Gastrocnemius medialis (tissue), 4 donors: ENCODE results near the gene NUAK2. TPM values are rescaled to one million over a fixed set of nuclear protein-coding genes. Genes with fewer than 3 reads are reported as not detected.
A peak's percentile ranks its signal among the peaks of the same experiment; 100 is the strongest.

ENCODE experiments used
- ATAC-seq, 2 donors: fragments of 150-250 bp; one replicate each; pipeline ENCODE4 v1.9.1; 2016
- DNase-seq, 2 donors: peaks; one replicate each; pipeline ENCODE4 v3.0.0-alpha.2; 2019
- H3K27ac ChIP-seq, 4 donors: fragments of 200-600 bp; sonication (generic); 1 replicate in 1 of 4; 2 replicates in 3 of 4; pipeline ENCODE4 v1.5.1; 2016 to 2018; ENCODE audit warnings: mild to moderate bottlenecking in 2 of 4, moderate library complexity in 1 of 4
- H3K27me3 ChIP-seq, 3 donors: fragments of 200-600 bp; sonication (generic) in 2 of 3; 1 replicate in 1 of 3; 2 replicates in 2 of 3; pipeline versions ENCODE4 v1.5.1 to v1.6.0; 2016 to 2019; ENCODE audit warnings: mild to moderate bottlenecking in 1 of 3, moderate library complexity in 1 of 3
- H3K36me3 ChIP-seq, 2 donors: fragments of 200-600 bp; sonication (generic) in 1 of 2; one replicate each; pipeline ENCODE4 v1.5.1; 2017 to 2018
- H3K4me1 ChIP-seq, 2 donors: fragments of 200-600 bp; sonication (generic) in 1 of 2; one replicate each; pipeline ENCODE4 v1.5.1; 2016 to 2017; ENCODE audit warnings: mild to moderate bottlenecking in 2 of 2
- H3K4me3 ChIP-seq, 4 donors: fragments of 200-600 bp; sonication (generic) in 3 of 4; 1 replicate in 1 of 4; 2 replicates in 3 of 4; pipeline ENCODE4 v1.5.1; 2016 to 2019; ENCODE audit warnings: mild to moderate bottlenecking in 2 of 4
- H3K9me3 ChIP-seq, 3 donors: fragments of 200-600 bp; sonication (generic) in 2 of 3; 1 replicate in 1 of 3; 2 replicates in 2 of 3; pipeline ENCODE4 v1.5.1; 2016 to 2019
- POLR2A ChIP-seq, 2 donors: fragments of 450-650 bp; IDR thresholded peaks; one replicate each; pipeline ENCODE4 v1.6.1; 2017; ENCODE audit warnings: antibody characterized with exemption in 2 of 2, mild to moderate bottlenecking in 2 of 2, moderate library complexity in 2 of 2
- in situ Hi-C, 4 donors: fragments of 200-750 bp; cut with MboI; loops; one replicate each; pipeline versions ENCODE4 v1.15.0 to v1.8.0; 2017; ENCODE audit warnings: low sequenced_read_pairs in 4 of 4
- intact Hi-C: fragments of 100-400 bp; cut with DNase I; formaldehyde crosslinking; loops from one replicate; pipeline ENCODE4 v1.15.1; 2023; ENCODE audit warnings: low total_unique reads
- total RNA-seq, 4 donors: library from RNA; depleted of rRNA; stranded (reverse); fragments of >200 nt; gene quantifications; one replicate each; pipeline versions ENCODE4 v1.1.0 to v1.2.3, GENCODE V29; 2016
- TF ChIP-seq, protein P1 (sequence below), 5 experiments: fragments of 450-650 bp in 3 of 5; fragments of 200-600 bp in 2 of 5; sonication (generic) in 2 of 5; IDR thresholded peaks in 4 of 5; conservative IDR thresholded peaks in 1 of 5; 1 replicate in 4 of 5; 2 replicates in 1 of 5; pipeline ENCODE4 v1.5.1; 2016 to 2019; ENCODE audit warnings: antibody characterized with exemption in 5 of 5, mild to moderate bottlenecking in 3 of 5, moderate library complexity in 3 of 5

Gene NUAK2
- total RNA-seq, 4 donors from 2014 or later = 0.42 to 1.9 (median 0.58) TPM

DNA sequence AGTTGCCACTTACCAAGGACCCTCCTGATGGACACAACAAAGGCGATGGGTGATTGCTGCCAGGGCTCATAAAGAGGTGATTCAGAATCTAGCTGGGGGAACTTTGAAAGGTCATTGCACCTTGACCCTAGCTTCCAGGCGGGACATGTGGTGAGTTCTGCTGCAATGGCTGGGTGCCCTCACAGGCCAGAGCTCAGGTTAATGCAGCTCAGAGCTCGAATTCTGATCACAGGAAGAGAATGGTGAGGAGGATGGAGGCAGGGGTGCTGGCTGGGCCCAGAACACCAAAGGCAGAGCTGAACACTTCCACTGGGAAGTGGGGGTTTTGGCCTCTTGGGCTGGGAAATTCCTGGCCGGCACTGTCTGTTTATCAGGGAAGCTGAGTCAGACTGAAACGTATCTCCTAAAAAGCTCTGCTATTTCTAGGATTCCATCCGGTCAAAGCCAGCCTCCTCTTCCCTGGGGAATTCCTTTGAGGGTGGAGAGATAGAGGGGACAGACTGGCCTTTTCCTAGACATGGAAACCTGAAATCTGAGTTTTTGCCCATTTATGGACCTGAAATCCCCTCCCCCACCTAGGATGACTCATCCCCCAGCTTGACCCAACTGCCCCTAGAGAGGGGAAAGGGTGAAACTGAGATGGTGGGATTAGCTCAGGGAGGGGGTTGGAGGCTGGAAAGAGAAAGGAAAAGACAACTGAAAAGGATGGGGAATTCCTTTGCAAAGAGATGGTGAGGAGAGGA lies 27.2 kb downstream of the NUAK2 start:
- DNase-seq (no peak), ATAC-seq (peak; percentile 62 to 64)
- H3K4me3 ChIP-seq = no peak overlapping the region
- intact Hi-C loops (no loop called here), in situ Hi-C loops (no loop called here)
- TF ChIP-seq, protein P1, sequence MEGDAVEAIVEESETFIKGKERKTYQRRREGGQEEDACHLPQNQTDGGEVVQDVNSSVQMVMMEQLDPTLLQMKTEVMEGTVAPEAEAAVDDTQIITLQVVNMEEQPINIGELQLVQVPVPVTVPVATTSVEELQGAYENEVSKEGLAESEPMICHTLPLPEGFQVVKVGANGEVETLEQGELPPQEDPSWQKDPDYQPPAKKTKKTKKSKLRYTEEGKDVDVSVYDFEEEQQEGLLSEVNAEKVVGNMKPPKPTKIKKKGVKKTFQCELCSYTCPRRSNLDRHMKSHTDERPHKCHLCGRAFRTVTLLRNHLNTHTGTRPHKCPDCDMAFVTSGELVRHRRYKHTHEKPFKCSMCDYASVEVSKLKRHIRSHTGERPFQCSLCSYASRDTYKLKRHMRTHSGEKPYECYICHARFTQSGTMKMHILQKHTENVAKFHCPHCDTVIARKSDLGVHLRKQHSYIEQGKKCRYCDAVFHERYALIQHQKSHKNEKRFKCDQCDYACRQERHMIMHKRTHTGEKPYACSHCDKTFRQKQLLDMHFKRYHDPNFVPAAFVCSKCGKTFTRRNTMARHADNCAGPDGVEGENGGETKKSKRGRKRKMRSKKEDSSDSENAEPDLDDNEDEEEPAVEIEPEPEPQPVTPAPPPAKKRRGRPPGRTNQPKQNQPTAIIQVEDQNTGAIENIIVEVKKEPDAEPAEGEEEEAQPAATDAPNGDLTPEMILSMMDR (IDR thresholded peaks at IDR 0.05 in 4 of 5, conservative IDR thresholded peaks at IDR 0.05 in 1 of 5) = no peak
- no peak for TF ChIP-seq POLR2A (IDR thresholded peaks at IDR 0.05)
- peak overlapping the region in 2 of 4 donors; percentile 40 for H3K27ac ChIP-seq
- no peaks in the 10 kb centered on the region for H3K36me3 ChIP-seq
- H3K27me3 ChIP-seq = no peaks in the 10 kb centered on the region
- no peaks in the 10 kb centered on the region for H3K9me3 ChIP-seq
- H3K4me1 ChIP-seq = peaks cover 4 to 10% of the 10 kb centered on the region in 2 donors

DNA sequence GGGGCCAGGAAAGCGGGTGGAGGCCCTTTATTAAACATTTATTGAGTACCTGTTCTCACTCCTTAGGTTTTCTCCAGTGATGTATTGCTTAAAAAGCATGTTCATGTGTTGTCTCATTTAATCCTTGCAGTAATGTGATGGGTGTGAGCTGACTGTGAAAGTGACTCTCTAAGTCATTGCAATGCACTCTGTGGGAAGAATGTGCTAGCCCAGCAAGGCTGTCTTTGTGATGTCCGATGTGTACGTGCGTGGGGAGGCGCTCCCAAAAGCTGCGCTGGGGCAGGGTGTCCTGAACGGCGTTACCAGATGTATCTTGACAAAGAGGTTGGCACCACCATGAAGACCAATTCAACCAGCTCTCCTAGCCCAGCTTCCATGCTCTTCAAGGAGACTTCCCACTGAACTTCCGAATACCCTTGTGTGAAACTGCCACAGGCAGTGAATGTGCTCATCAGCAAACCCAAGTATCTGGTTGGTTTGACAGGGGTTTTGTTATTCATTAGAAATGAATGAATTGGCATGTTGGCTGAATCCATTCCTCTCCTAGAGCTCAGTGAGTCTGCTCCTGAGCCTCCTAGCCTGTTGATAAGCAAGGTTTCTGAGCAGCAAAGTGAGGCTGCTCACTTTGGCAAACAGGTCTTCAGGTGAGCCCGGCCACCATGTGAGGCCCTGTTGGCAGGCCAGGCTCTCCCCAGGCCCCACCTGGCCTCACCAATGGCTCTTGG lies 28.0 kb downstream of the NUAK2 start:
- Histone ChIP-seq H3K27ac (peak overlapping the region in 1 of 4 donors; percentile 40), H3K9me3 (no peaks in the 10 kb centered on the region), H3K4me1 (peaks cover 4 to 10% of the 10 kb centered on the region in 2 donors), H3K4me3 (no peak overlapping the region), H3K27me3 (no peaks in the 10 kb centered on the region), H3K36me3 (no peaks in the 10 kb centered on the region)
- intact Hi-C loops (no loop called here), in situ Hi-C loops (no loop called here)
- TF ChIP-seq POLR2A (IDR thresholded peaks at IDR 0.05) = no peak
- TF ChIP-seq, protein P1 (IDR thresholded peaks at IDR 0.05 in 4 of 5, conservative IDR thresholded peaks at IDR 0.05 in 1 of 5) = no peak
- no peak for DNase-seq
- no peak for ATAC-seq

DNA sequence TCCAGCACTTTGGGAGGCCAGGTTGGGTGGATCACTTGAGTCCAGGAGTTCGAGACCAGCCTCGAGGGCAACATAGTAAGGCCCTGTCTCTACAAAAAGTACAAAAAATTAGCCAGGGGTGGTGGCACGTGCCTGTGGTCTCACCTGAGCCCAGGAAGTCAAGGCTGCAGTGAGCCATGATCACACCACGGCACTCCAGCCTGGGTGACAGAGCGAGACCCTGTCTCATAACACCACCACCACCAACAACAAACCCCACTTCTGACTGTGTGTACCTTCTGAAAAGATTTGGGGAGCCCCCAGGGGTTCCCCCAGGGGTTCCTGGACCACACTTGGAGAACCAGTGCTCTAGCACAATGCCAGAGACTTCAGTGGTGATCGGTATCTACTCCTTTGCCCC lies 29.9 kb downstream of the NUAK2 start:
- Histone ChIP-seq H3K27me3 (no peaks in the 10 kb centered on the region), H3K4me1 (peaks cover 4 to 10% of the 10 kb centered on the region in 2 donors), H3K27ac (no peak overlapping the region), H3K9me3 (no peaks in the 10 kb centered on the region), H3K36me3 (no peaks in the 10 kb centered on the region), H3K4me3 (no peak overlapping the region)
- in situ Hi-C loops (no loop called here), intact Hi-C loops (no loop called here)
- no peak for TF ChIP-seq POLR2A (IDR thresholded peaks at IDR 0.05)
- TF ChIP-seq, protein P1 (IDR thresholded peaks at IDR 0.05 in 4 of 5, conservative IDR thresholded peaks at IDR 0.05 in 1 of 5) = no peak
- DNase-seq (no peak), ATAC-seq (no peak)

DNA sequence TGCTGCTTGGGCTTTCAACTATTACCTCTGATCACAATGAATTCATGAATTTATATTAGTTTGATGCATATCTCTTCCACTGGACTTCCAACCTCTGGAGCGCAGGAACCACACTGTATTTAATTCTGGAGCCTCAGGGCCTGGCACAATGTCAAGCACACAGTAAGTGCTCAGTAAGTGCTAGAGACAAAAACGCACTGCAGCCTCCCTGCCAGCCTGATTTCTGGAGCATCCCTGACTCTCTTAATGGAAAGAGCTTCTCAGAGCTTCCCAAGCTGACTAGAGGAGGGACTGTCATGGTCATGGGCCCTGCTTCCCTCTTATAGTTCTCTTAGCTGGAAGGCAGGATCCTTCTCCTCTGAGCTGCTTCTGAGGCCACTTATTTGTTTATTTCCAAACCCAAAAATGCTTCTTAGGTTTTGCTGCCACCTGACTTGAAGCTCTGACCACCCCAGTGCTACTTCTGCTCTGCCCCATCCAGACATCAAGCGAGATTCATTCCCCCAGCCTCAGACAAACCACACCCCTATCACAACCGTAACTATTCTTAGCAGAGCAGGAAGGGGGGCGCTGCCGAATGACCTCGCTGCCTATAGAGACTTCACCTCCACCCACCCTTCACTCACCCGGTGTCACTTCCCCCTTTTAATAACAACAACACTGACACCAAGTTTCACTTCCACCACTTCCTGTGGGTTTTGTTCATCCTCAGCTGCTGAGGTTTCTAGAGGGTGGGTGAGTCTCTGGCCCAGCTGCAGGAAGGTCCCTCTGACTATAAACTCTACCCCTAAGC lies 33.6 kb downstream of the NUAK2 start:
- no peak for ATAC-seq
- H3K36me3 ChIP-seq = no peaks in the 10 kb centered on the region
- no peaks in the 10 kb centered on the region for H3K9me3 ChIP-seq
- H3K27me3 ChIP-seq = no peaks in the 10 kb centered on the region
- no peak for TF ChIP-seq POLR2A (IDR thresholded peaks at IDR 0.05)
- TF ChIP-seq, protein P1 (IDR thresholded peaks at IDR 0.05 in 4 of 5, conservative IDR thresholded peaks at IDR 0.05 in 1 of 5) = no peak
- intact Hi-C loops = no loop called here
- peak in 1 of 2 donors; percentile 40 for DNase-seq
- H3K4me1 ChIP-seq = peaks cover 6 to 15% of the 10 kb centered on the region in 2 donors
- in situ Hi-C loops = no loop called here
- no peak overlapping the region for H3K4me3 ChIP-seq
- no peak overlapping the region for H3K27ac ChIP-seq
